Liver (tissue), 9 donors: ENCODE measurements around the gene ARHGAP5. TPM values are rescaled to one million over a fixed set of nuclear protein-coding genes. Genes with fewer than 3 reads are reported as not detected.

Experiments used
- DNase-seq: peaks from one replicate; pipeline ENCODE4 v3.0.0-alpha.2; 2017; ENCODE audit warnings: low spot score
- H3K27ac ChIP-seq, 2 donors: one replicate each; pipeline ENCODE4 v1.7.0; 2013; ENCODE audit warnings: inconsistent platforms in 2 of 2, low read length in 2 of 2, control low read depth in 1 of 2, low read depth in 1 of 2, mild to moderate bottlenecking in 1 of 2
- H3K27me3 ChIP-seq, 4 donors: one replicate each; pipeline versions ENCODE4 v1.6.1 to v1.7.0; 2013; ENCODE audit warnings: low read length in 3 of 4, inconsistent platforms in 1 of 4, mild to moderate bottlenecking in 1 of 4, moderate library complexity in 1 of 4; ENCODE audit not compliant: control insufficient read depth in 4 of 4, insufficient read depth in 4 of 4
- H3K36me3 ChIP-seq, 4 donors: one replicate each; pipeline versions ENCODE4 v1.6.1 to v1.7.0; 2013; ENCODE audit warnings: low read length in 3 of 4, mild to moderate bottlenecking in 3 of 4, low read depth in 1 of 4, moderate library complexity in 1 of 4; ENCODE audit not compliant: control insufficient read depth in 4 of 4, insufficient read depth in 3 of 4
- H3K4me1 ChIP-seq, 4 donors: one replicate each; pipeline versions ENCODE4 v1.6.1 to v1.7.0; 2013; ENCODE audit warnings: low read length in 3 of 4, mild to moderate bottlenecking in 3 of 4, moderate library complexity in 1 of 4; ENCODE audit not compliant: control insufficient read depth in 4 of 4, insufficient read depth in 4 of 4
- H3K4me3 ChIP-seq, 3 donors: one replicate each; pipeline versions ENCODE4 v1.6.1 to v1.7.0; 2013; ENCODE audit warnings: low read length in 3 of 3, control low read depth in 1 of 3, low read depth in 1 of 3, mild to moderate bottlenecking in 1 of 3
- H3K9ac ChIP-seq, 2 donors: one replicate each; pipeline ENCODE4 v1.7.0; 2013; ENCODE audit warnings: low read length in 2 of 2, mild to moderate bottlenecking in 2 of 2, moderate library complexity in 2 of 2, control low read depth in 1 of 2, low read depth in 1 of 2
- H3K9me3 ChIP-seq, 4 donors: one replicate each; pipeline versions ENCODE4 v1.6.1 to v1.7.0; 2013; ENCODE audit warnings: low read length in 3 of 4; ENCODE audit not compliant: control insufficient read depth in 4 of 4
- EGR1 ChIP-seq, 2 donors: IDR thresholded peaks; 2 replicates each; pipeline ENCODE4 v1.6.1; 2016 to 2018; ENCODE audit warnings: antibody characterized with exemption in 2 of 2, low read depth in 2 of 2
- FOXA1 ChIP-seq: IDR thresholded peaks from 2 replicates; pipeline ENCODE4 v1.6.1; 2016; ENCODE audit warnings: antibody characterized with exemption
- FOXA2 ChIP-seq: IDR thresholded peaks from 2 replicates; pipeline ENCODE4 v1.6.1; 2016; ENCODE audit warnings: antibody characterized with exemption
- GABPA ChIP-seq, 2 donors: IDR thresholded peaks in 1 of 2; conservative IDR thresholded peaks in 1 of 2; 2 replicates each; pipeline ENCODE4 v1.6.1; 2016; ENCODE audit warnings: antibody characterized with exemption in 2 of 2, mild to moderate bottlenecking in 1 of 2, moderate library complexity in 1 of 2
- HNF4A ChIP-seq, 2 donors: conservative IDR thresholded peaks; 2 replicates each; pipeline ENCODE4 v1.6.1; 2016; ENCODE audit warnings: antibody characterized with exemption in 2 of 2, mild to moderate bottlenecking in 2 of 2
- HNF4G ChIP-seq: IDR thresholded peaks from 2 replicates; pipeline ENCODE4 v1.6.1; 2016; ENCODE audit warnings: antibody characterized with exemption
- JUND ChIP-seq, 2 donors: IDR thresholded peaks; 2 replicates each; pipeline ENCODE4 v1.6.1; 2016; ENCODE audit warnings: antibody characterized with exemption in 2 of 2
- NR2F2 ChIP-seq: IDR thresholded peaks from 2 replicates; pipeline ENCODE4 v1.6.1; 2016; ENCODE audit warnings: antibody characterized with exemption
- RAD21 ChIP-seq, 2 donors: IDR thresholded peaks; 2 replicates each; pipeline ENCODE4 v1.6.1; 2016; ENCODE audit warnings: antibody characterized with exemption in 2 of 2, mild to moderate bottlenecking in 2 of 2
- RXRA ChIP-seq, 2 donors: IDR thresholded peaks; 2 replicates each; pipeline ENCODE4 v1.6.1; 2017 to 2018; ENCODE audit warnings: antibody characterized with exemption in 2 of 2, mild to moderate bottlenecking in 1 of 2
- SP1 ChIP-seq: IDR thresholded peaks from 2 replicates; pipeline ENCODE4 v1.6.1; 2018; ENCODE audit warnings: antibody characterized with exemption, mild to moderate bottlenecking
- YY1 ChIP-seq: IDR thresholded peaks from 2 replicates; pipeline ENCODE4 v1.6.1; 2016; ENCODE audit warnings: antibody characterized with exemption, mild to moderate bottlenecking
- WGBS: extraction: QIAGEN DNeasy Blood & Tissue Kit; methylation state at CpG from one replicate; pipeline ENCODE4 v1.1.7; 2013; 5-methylcytosine and 5-hydroxymethylcytosine counted together
- polyA plus RNA-seq, 2 donors: library from polyadenylated mRNA; stranded (reverse) in 1 of 2; unstranded in 1 of 2; fragments of 200-250 nt in 1 of 2; fragments of >200 nt in 1 of 2; fragmentation: Nextera tagmentation in 1 of 2; extraction: Ambion mirVana in 1 of 2; gene quantifications; one replicate each; pipeline versions ENCODE4 v1.2.1 to v1.2.3, GENCODE V29; 2013 to 2015
- total RNA-seq, 2 donors: library from RNA; depleted of rRNA; stranded (reverse); fragments of >200 nt; gene quantifications; one replicate each; pipeline ENCODE4 v1.2.3, GENCODE V29; 2014
- TF ChIP-seq, protein P1 (sequence below): IDR thresholded peaks from 2 replicates; pipeline ENCODE4 v1.6.1; 2016; ENCODE audit warnings: antibody characterized with exemption
- TF ChIP-seq, protein P2 (sequence below): IDR thresholded peaks from 2 replicates; pipeline ENCODE4 v1.6.1; 2016; ENCODE audit warnings: antibody characterized with exemption
- TF ChIP-seq, protein P3 (sequence below): fragments of 150-350 bp; IDR thresholded peaks from 2 replicates; pipeline ENCODE4 v1.5.1; 2017; ENCODE audit warnings: improper control_type of control experiment, low read depth, low read length; ENCODE audit not compliant: missing input control
- TF ChIP-seq, protein P4 (sequence below): IDR thresholded peaks from 2 replicates; pipeline ENCODE4 v1.6.1; 2016; ENCODE audit warnings: antibody characterized with exemption
- TF ChIP-seq, protein P5 (sequence below): IDR thresholded peaks from 2 replicates; pipeline ENCODE4 v1.6.1; 2016; ENCODE audit warnings: antibody characterized with exemption, mild to moderate bottlenecking
- donor health status: healthy.
- donor health status: healthy.
- donor health status: healthy.
- donor health status: healthy.
- donor health status: healthy.

ARHGAP5 gene
- total and polyA plus RNA-seq, 4 donors: 9.6 to 48.7 (median 29.0) TPM

DNA sequence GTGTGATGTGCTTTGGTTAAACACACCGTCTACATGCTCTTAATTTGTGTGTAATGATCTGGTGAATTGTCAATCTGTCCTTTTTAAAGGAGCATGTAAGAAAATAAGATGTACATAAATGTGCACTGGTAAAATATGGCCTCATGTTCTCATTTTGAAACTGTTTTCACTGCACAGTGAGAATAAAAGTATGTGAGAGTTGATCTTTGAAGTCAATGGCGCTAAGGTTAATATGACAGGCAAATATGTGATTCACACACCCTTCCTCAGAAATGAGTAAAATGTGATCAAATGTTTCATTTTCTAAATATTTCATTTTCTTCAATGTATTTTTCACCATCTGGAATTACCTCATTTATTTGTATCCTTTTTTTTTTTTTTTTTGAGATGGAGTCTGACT, 116.4 kb downstream of the ARHGAP5 start:
- WGBS: 91% methylated on average over 2 of the region's 2 CpGs
- no peak overlapping the region for H3K4me3 ChIP-seq
- no peak for TF ChIP-seq FOXA1
- TF ChIP-seq FOXA2: no peak
- TF ChIP-seq, protein P1, sequence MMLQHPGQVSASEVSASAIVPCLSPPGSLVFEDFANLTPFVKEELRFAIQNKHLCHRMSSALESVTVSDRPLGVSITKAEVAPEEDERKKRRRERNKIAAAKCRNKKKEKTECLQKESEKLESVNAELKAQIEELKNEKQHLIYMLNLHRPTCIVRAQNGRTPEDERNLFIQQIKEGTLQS: no peak
- no peak for TF ChIP-seq SP1
- no peak for TF ChIP-seq NR2F2
- TF ChIP-seq, protein P2, sequence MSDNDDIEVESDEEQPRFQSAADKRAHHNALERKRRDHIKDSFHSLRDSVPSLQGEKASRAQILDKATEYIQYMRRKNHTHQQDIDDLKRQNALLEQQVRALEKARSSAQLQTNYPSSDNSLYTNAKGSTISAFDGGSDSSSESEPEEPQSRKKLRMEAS: no peak
- no peak for TF ChIP-seq RAD21 (IDR thresholded peaks at IDR 0.05)
- TF ChIP-seq RXRA (IDR thresholded peaks at IDR 0.05): no peak
- TF ChIP-seq HNF4G: no peak
- no peak for TF ChIP-seq GABPA (IDR thresholded peaks at IDR 0.05 in 1 of 2, conservative IDR thresholded peaks at IDR 0.05 in 1 of 2)
- TF ChIP-seq, protein P3, sequence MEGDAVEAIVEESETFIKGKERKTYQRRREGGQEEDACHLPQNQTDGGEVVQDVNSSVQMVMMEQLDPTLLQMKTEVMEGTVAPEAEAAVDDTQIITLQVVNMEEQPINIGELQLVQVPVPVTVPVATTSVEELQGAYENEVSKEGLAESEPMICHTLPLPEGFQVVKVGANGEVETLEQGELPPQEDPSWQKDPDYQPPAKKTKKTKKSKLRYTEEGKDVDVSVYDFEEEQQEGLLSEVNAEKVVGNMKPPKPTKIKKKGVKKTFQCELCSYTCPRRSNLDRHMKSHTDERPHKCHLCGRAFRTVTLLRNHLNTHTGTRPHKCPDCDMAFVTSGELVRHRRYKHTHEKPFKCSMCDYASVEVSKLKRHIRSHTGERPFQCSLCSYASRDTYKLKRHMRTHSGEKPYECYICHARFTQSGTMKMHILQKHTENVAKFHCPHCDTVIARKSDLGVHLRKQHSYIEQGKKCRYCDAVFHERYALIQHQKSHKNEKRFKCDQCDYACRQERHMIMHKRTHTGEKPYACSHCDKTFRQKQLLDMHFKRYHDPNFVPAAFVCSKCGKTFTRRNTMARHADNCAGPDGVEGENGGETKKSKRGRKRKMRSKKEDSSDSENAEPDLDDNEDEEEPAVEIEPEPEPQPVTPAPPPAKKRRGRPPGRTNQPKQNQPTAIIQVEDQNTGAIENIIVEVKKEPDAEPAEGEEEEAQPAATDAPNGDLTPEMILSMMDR: no peak
- no peak for TF ChIP-seq EGR1 (IDR thresholded peaks at IDR 0.05; ENCODE audit: low read depth in 2 of 2)
- TF ChIP-seq, protein P4, sequence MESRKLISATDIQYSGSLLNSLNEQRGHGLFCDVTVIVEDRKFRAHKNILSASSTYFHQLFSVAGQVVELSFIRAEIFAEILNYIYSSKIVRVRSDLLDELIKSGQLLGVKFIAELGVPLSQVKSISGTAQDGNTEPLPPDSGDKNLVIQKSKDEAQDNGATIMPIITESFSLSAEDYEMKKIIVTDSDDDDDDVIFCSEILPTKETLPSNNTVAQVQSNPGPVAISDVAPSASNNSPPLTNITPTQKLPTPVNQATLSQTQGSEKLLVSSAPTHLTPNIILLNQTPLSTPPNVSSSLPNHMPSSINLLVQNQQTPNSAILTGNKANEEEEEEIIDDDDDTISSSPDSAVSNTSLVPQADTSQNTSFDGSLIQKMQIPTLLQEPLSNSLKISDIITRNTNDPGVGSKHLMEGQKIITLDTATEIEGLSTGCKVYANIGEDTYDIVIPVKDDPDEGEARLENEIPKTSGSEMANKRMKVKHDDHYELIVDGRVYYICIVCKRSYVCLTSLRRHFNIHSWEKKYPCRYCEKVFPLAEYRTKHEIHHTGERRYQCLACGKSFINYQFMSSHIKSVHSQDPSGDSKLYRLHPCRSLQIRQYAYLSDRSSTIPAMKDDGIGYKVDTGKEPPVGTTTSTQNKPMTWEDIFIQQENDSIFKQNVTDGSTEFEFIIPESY: no peak
- TF ChIP-seq HNF4A (conservative IDR thresholded peaks at IDR 0.05): no peak

DNA sequence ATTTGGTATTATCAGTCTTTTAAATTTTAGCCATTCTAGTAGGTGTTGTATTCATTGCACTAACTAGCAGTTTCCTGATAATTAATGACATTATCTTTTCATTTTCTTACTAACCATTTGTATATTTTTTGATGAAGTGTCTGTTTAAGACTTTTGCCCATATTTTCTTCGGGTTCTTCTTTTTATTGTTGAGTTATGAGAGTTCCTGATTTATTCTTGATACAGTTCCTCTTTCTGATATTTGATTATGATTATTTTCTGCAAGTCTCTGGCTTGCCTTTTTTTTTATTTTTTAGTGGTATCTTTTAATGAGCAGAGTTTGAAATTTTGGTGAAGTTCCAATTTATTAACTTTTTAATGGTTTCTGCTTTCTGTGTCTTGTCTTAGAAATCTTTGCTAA, 118.5 kb downstream of the ARHGAP5 start:
- DNase-seq: no peak
- Histone ChIP-seq H3K27me3 (no peaks in the 10 kb centered on the region), H3K4me3 (no peak overlapping the region), H3K36me3 (no peaks in the 10 kb centered on the region), H3K4me1 (peaks cover 0 to 5% (median 4%) of the 10 kb centered on the region in 4 donors), H3K27ac (no peak overlapping the region), H3K9me3 (no peaks in the 10 kb centered on the region), H3K9ac (no peak overlapping the region)
- TF ChIP-seq EGR1 (IDR thresholded peaks at IDR 0.05; ENCODE audit: low read depth in 2 of 2): no peak
- WGBS: 63% methylated on average over 1 of the region's 1 CpG

More for the DNA sequence above, 116.4 kb downstream of the ARHGAP5 start:
- no peaks in the 10 kb centered on the region for H3K9me3 ChIP-seq
- no peaks in the 10 kb centered on the region for H3K27me3 ChIP-seq
- no peak overlapping the region for H3K27ac ChIP-seq
- H3K4me1 ChIP-seq: no peaks in the 10 kb centered on the region
- no peaks in the 10 kb centered on the region for H3K36me3 ChIP-seq
- no peak for DNase-seq
- no peak overlapping the region for H3K9ac ChIP-seq

DNA sequence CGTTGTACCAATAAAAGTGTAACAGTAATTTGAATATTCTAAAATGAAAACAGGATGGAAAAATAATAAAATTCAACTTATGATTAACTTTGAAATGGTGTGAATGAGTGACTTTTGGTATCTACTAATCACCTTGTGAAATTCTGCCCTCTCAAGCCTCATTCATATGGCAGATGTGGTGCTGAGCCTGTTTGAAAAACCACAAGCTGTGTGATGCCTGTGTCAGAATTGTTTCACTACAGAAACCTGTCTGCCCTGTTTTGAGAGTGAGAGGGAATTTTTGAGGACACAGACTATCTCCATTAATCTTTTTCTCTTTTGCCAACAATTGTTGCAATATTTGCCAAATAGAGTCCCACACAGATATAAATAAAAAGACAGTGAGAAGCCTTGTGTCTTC, 120.8 kb downstream of the ARHGAP5 start:
- no peak for DNase-seq
- WGBS: 78% methylated on average over 1 of the region's 1 CpG
- TF ChIP-seq EGR1 (IDR thresholded peaks at IDR 0.05; ENCODE audit: low read depth in 2 of 2) (no peak), RXRA (IDR thresholded peaks at IDR 0.05) (no peak), JUND (IDR thresholded peaks at IDR 0.05) (no peak), YY1 (no peak), FOXA1 (no peak), NR2F2 (no peak), HNF4A (conservative IDR thresholded peaks at IDR 0.05) (no peak), GABPA (IDR thresholded peaks at IDR 0.05 in 1 of 2, conservative IDR thresholded peaks at IDR 0.05 in 1 of 2) (no peak)
- TF ChIP-seq, protein P1: no peak
- TF ChIP-seq, protein P2: no peak
- TF ChIP-seq, protein P5, sequence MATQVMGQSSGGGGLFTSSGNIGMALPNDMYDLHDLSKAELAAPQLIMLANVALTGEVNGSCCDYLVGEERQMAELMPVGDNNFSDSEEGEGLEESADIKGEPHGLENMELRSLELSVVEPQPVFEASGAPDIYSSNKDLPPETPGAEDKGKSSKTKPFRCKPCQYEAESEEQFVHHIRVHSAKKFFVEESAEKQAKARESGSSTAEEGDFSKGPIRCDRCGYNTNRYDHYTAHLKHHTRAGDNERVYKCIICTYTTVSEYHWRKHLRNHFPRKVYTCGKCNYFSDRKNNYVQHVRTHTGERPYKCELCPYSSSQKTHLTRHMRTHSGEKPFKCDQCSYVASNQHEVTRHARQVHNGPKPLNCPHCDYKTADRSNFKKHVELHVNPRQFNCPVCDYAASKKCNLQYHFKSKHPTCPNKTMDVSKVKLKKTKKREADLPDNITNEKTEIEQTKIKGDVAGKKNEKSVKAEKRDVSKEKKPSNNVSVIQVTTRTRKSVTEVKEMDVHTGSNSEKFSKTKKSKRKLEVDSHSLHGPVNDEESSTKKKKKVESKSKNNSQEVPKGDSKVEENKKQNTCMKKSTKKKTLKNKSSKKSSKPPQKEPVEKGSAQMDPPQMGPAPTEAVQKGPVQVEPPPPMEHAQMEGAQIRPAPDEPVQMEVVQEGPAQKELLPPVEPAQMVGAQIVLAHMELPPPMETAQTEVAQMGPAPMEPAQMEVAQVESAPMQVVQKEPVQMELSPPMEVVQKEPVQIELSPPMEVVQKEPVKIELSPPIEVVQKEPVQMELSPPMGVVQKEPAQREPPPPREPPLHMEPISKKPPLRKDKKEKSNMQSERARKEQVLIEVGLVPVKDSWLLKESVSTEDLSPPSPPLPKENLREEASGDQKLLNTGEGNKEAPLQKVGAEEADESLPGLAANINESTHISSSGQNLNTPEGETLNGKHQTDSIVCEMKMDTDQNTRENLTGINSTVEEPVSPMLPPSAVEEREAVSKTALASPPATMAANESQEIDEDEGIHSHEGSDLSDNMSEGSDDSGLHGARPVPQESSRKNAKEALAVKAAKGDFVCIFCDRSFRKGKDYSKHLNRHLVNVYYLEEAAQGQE: no peak
- TF ChIP-seq, protein P3: no peak

More for the DNA sequence above, 120.8 kb downstream of the ARHGAP5 start:
- Histone ChIP-seq H3K4me3 (no peak overlapping the region), H3K36me3 (no peaks in the 10 kb centered on the region), H3K9ac (no peak overlapping the region), H3K4me1 (peaks cover 0 to 19% (median 13%) of the 10 kb centered on the region in 4 donors), H3K27ac (no peak overlapping the region), H3K27me3 (no peaks in the 10 kb centered on the region), H3K9me3 (no peaks in the 10 kb centered on the region)
